ENCODE measurements around the gene MSRB3. TPM values are rescaled to one million over a fixed set of nuclear protein-coding genes. Genes with fewer than 3 reads are reported as not detected.

The MSRB3 gene
- under 1 TPM; 0.16 to 0.24 TPM for total RNA-seq

- H3K27ac Mint-ChIP-seq = no peak within 1 kb of the TSS
- H3K4me3 Mint-ChIP-seq = peak within 1 kb of the TSS; percentile 71 to 79
- H3K4me1 Mint-ChIP-seq (ENCODE audit: low read depth) = peaks cover 13% of the 10 kb centered on the region
- DNase-seq (peak; percentile 32 to 57), ATAC-seq (replicated peaks in 1 of 2) (peak; percentile 78 to 85)
- H3K36me3 Mint-ChIP-seq (ENCODE audit: insufficient read depth in 2 of 2) = no peaks in the 10 kb centered on the region
- H3K27me3 Mint-ChIP-seq (ENCODE audit: low read depth) = peaks cover 44% of the 10 kb centered on the region
- H3K9me3 Mint-ChIP-seq = no peaks in the 10 kb centered on the region
Measured at GRCh38 chr12:65278576-65279368, at the start of gene MSRB3. Gene MSRB3, plus strand, starts transcription at chr12:65278683. Its CDS starts 29,897 bp downstream, at chr12:65308580.

- ATAC-seq (replicated peaks in 1 of 2) (no peak), DNase-seq (no peak)
- Mint-ChIP-seq H3K4me3 (no peak overlapping the region), H3K36me3 (ENCODE audit: insufficient read depth in 2 of 2) (peaks cover 21 to 42% of the 10 kb centered on the region in 2 donors), H3K27ac (no peak overlapping the region), H3K27me3 (ENCODE audit: low read depth) (no peaks in the 10 kb centered on the region), H3K9me3 (peaks cover 14 to 16% of the 10 kb centered on the region in 2 donors), H3K4me1 (ENCODE audit: low read depth) (peaks cover 22% of the 10 kb centered on the region)
Measured at GRCh38 chr12:65229441-65229840, 49.0 kb upstream of the MSRB3 start.

GRCh38 chr12:65232476-65233077 lies 45.9 kb upstream of the MSRB3 start:
- DNase-seq (no peak), ATAC-seq (replicated peaks in 1 of 2) (no peak)
- no peaks in the 10 kb centered on the region for H3K27me3 Mint-ChIP-seq (ENCODE audit: low read depth)
- peaks cover 8 to 10% of the 10 kb centered on the region in 2 donors for H3K9me3 Mint-ChIP-seq
- peaks cover 11 to 26% of the 10 kb centered on the region in 2 donors for H3K36me3 Mint-ChIP-seq (ENCODE audit: insufficient read depth in 2 of 2)
- peak overlapping the region; percentile 72 for H3K27ac Mint-ChIP-seq
- H3K4me1 Mint-ChIP-seq (ENCODE audit: low read depth) = peaks cover 9% of the 10 kb centered on the region
- H3K4me3 Mint-ChIP-seq = peak overlapping the region in 1 of 2 donors; percentile 32

- no peak for DNase-seq
- peaks cover 6% of the 10 kb centered on the region for H3K4me1 Mint-ChIP-seq (ENCODE audit: low read depth)
- no peaks in the 10 kb centered on the region for H3K9me3 Mint-ChIP-seq
- no peak overlapping the region for H3K4me3 Mint-ChIP-seq
- no peaks in the 10 kb centered on the region for H3K27me3 Mint-ChIP-seq (ENCODE audit: low read depth)
- no peak overlapping the region for H3K27ac Mint-ChIP-seq
- no peak for ATAC-seq (replicated peaks in 1 of 2)
- H3K36me3 Mint-ChIP-seq (ENCODE audit: insufficient read depth in 2 of 2) = peaks cover 3 to 5% of the 10 kb centered on the region in 2 donors
Measured at GRCh38 chr12:65237153-65237552, 41.3 kb upstream of the MSRB3 start.

GRCh38 chr12:65238609-65239008 lies 39.9 kb upstream of the MSRB3 start:
- Mint-ChIP-seq H3K27ac (no peak overlapping the region), H3K27me3 (ENCODE audit: low read depth) (no peaks in the 10 kb centered on the region), H3K4me1 (ENCODE audit: low read depth) (no peaks in the 10 kb centered on the region), H3K9me3 (no peaks in the 10 kb centered on the region), H3K36me3 (ENCODE audit: insufficient read depth in 2 of 2) (peaks cover 6 to 11% of the 10 kb centered on the region in 2 donors), H3K4me3 (no peak overlapping the region)
- ATAC-seq (replicated peaks in 1 of 2) (no peak), DNase-seq (no peak)

- H3K27ac Mint-ChIP-seq = peak overlapping the region; percentile 94
- peak; percentile 74 to 76 for ATAC-seq (replicated peaks in 1 of 2)
Measured at GRCh38 chr12:65248656-65249633, 29.5 kb upstream of the MSRB3 start.

GRCh38 chr12:65252515-65252914 lies 26.0 kb upstream of the MSRB3 start:
- Mint-ChIP-seq H3K4me3 (no peak overlapping the region), H3K36me3 (ENCODE audit: insufficient read depth in 2 of 2) (peaks cover 2 to 3% of the 10 kb centered on the region in 2 donors), H3K9me3 (no peaks in the 10 kb centered on the region), H3K27me3 (ENCODE audit: low read depth) (no peaks in the 10 kb centered on the region), H3K4me1 (ENCODE audit: low read depth) (peaks cover 17% of the 10 kb centered on the region), H3K27ac (no peak overlapping the region)
- ATAC-seq (replicated peaks in 1 of 2) = no peak
- DNase-seq = no peak

More at GRCh38 chr12:65248656-65249633, 29.5 kb upstream of the MSRB3 start:
- H3K9me3 Mint-ChIP-seq = no peaks in the 10 kb centered on the region
- H3K27me3 Mint-ChIP-seq (ENCODE audit: low read depth) = no peaks in the 10 kb centered on the region
- peaks cover 17% of the 10 kb centered on the region for H3K4me1 Mint-ChIP-seq (ENCODE audit: low read depth)
- H3K4me3 Mint-ChIP-seq = peak overlapping the region in 1 of 2 donors; percentile 52
- DNase-seq = peak; percentile 14 to 23
- H3K36me3 Mint-ChIP-seq (ENCODE audit: insufficient read depth in 2 of 2) = peaks cover 3 to 10% of the 10 kb centered on the region in 2 donors

- no peaks in the 10 kb centered on the region for H3K36me3 Mint-ChIP-seq (ENCODE audit: insufficient read depth in 2 of 2)
- DNase-seq = no peak
- H3K27ac Mint-ChIP-seq = no peak overlapping the region
- H3K4me1 Mint-ChIP-seq (ENCODE audit: low read depth) = no peaks in the 10 kb centered on the region
- H3K27me3 Mint-ChIP-seq (ENCODE audit: low read depth) = peaks cover 6% of the 10 kb centered on the region
- ATAC-seq (replicated peaks in 1 of 2) = no peak
- no peak overlapping the region for H3K4me3 Mint-ChIP-seq
- H3K9me3 Mint-ChIP-seq = no peaks in the 10 kb centered on the region
Measured at GRCh38 chr12:65257986-65258385, 20.5 kb upstream of the MSRB3 start.

- Mint-ChIP-seq H3K27me3 (ENCODE audit: low read depth) (peaks cover 6% of the 10 kb centered on the region), H3K4me3 (no peak overlapping the region), H3K9me3 (no peaks in the 10 kb centered on the region), H3K27ac (no peak overlapping the region), H3K36me3 (ENCODE audit: insufficient read depth in 2 of 2) (no peaks in the 10 kb centered on the region), H3K4me1 (ENCODE audit: low read depth) (no peaks in the 10 kb centered on the region)
- ATAC-seq (replicated peaks in 1 of 2) (no peak), DNase-seq (no peak)
Measured at GRCh38 chr12:65259501-65259900, 19.0 kb upstream of the MSRB3 start.

GRCh38 chr12:65263777-65264176 lies 14.7 kb upstream of the MSRB3 start:
- DNase-seq = no peak
- H3K4me3 Mint-ChIP-seq = no peak overlapping the region

GRCh38 chr12:65266408-65266807 lies 12.1 kb upstream of the MSRB3 start:
- H3K27ac Mint-ChIP-seq = no peak overlapping the region
- DNase-seq = no peak

More at GRCh38 chr12:65263777-65264176, 14.7 kb upstream of the MSRB3 start:
- no peak for ATAC-seq (replicated peaks in 1 of 2)
- Mint-ChIP-seq H3K27me3 (ENCODE audit: low read depth) (peaks cover 24% of the 10 kb centered on the region), H3K27ac (no peak overlapping the region), H3K4me1 (ENCODE audit: low read depth) (no peaks in the 10 kb centered on the region), H3K9me3 (peaks cover 0 to 1% of the 10 kb centered on the region in 2 donors), H3K36me3 (ENCODE audit: insufficient read depth in 2 of 2) (no peaks in the 10 kb centered on the region)

GRCh38 chr12:65269603-65270002 lies 8.9 kb upstream of the MSRB3 start:
- ATAC-seq (replicated peaks in 1 of 2) (no peak), DNase-seq (no peak)
- Mint-ChIP-seq H3K27me3 (ENCODE audit: low read depth) (peaks cover 17% of the 10 kb centered on the region), H3K4me1 (ENCODE audit: low read depth) (no peaks in the 10 kb centered on the region), H3K4me3 (no peak overlapping the region), H3K9me3 (peaks cover 0 to 1% of the 10 kb centered on the region in 2 donors), H3K36me3 (ENCODE audit: insufficient read depth in 2 of 2) (no peaks in the 10 kb centered on the region), H3K27ac (no peak overlapping the region)

More at GRCh38 chr12:65266408-65266807, 12.1 kb upstream of the MSRB3 start:
- peaks cover 18% of the 10 kb centered on the region for H3K27me3 Mint-ChIP-seq (ENCODE audit: low read depth)
- no peaks in the 10 kb centered on the region for H3K36me3 Mint-ChIP-seq (ENCODE audit: insufficient read depth in 2 of 2)
- H3K9me3 Mint-ChIP-seq = peaks cover 0 to 1% of the 10 kb centered on the region in 2 donors
- no peaks in the 10 kb centered on the region for H3K4me1 Mint-ChIP-seq (ENCODE audit: low read depth)
- H3K4me3 Mint-ChIP-seq = no peak overlapping the region
- no peak for ATAC-seq (replicated peaks in 1 of 2)
